K562 (cell line): Measurements from ENCODE around the gene RRAS. TPM values are rescaled to one million over a fixed set of nuclear protein-coding genes. Genes with fewer than 3 reads are reported as not detected.
A peak's percentile ranks its signal among the peaks of the same experiment; 100 is the strongest.

Source experiments
- ATAC-seq: fragments of 200-7000 bp; cut with Tn5 transposase; 3 replicates; pipeline ENCODE4 v1.9.1; 2020; ENCODE audit warnings: moderate library complexity
- BruUV-seq: library from RNA; stranded (reverse); fragments of 400-500 nt; replicated peaks from 2 replicates; lab custom pipeline; 2021; lab: Mats Ljungman, UMichigan
- CTCF ChIA-PET: fragments of 300-600 bp; formaldehyde crosslinking; extraction: SDS; loops from one replicate; lab custom pipeline; 2021; ENCODE audit warnings: low intra/inter-chr PET ratio; lab: Yijun Ruan, JAX
- POLR2A ChIA-PET: fragments of 300-600, 350-650 bp; sonication (Branson Sonifier 250); formaldehyde crosslinking; extraction: SDS; loops from one replicate; lab custom pipeline; 2021; ENCODE audit warnings: antibody characterized with exemption, inconsistent platforms; lab: Yijun Ruan, JAX
- DNase-seq, 4 experiments: peaks; one replicate each; pipeline versions ENCODE4 v3.0.0 to v3.0.0-alpha.2; 2011 to 2018; ENCODE audit warnings: low spot score in 3 of 4, mixed read lengths in 3 of 4; ENCODE audit errors: extremely low read depth in 1 of 4
- FAIRE-seq: peaks from 2 replicates; lab custom pipeline; 2011; peaks lifted over from hg19 to GRCh38; lab: Jason Lieb, UNC
- H2AFZ ChIP-seq: 2 replicates; pipeline ENCODE4 v1.6.0; 2011; ENCODE audit warnings: low read depth, low read length, control low read depth, inconsistent platforms
- H3K27ac ChIP-seq: fragments of 200-600 bp; 3 replicates; pipeline ENCODE4 v1.8.0; 2011; ENCODE audit warnings: low read depth, mild to moderate bottlenecking, control low read depth, inconsistent platforms, low read length, moderate library complexity, mixed read lengths; ENCODE audit errors: extremely low read depth
- H3K27me3 ChIP-seq, 2 experiments: fragments of 300-600 bp in 1 of 2; 2 replicates in 1 of 2; 3 replicates in 1 of 2; pipeline versions ENCODE4 v1.6.0 to v1.8.0; 2011; ENCODE audit warnings: inconsistent platforms in 2 of 2, low read length in 2 of 2, mild to moderate bottlenecking in 1 of 2, mixed read lengths in 1 of 2, moderate library complexity in 1 of 2; ENCODE audit not compliant: control insufficient read depth in 2 of 2, insufficient read depth in 2 of 2
- H3K36me3 ChIP-seq: fragments of 300-600 bp; 3 replicates; pipeline ENCODE4 v1.8.0; 2011; ENCODE audit warnings: mild to moderate bottlenecking, low read length, inconsistent platforms; ENCODE audit not compliant: control insufficient read depth, insufficient read depth
- H3K4me1 ChIP-seq, 2 experiments: fragments of 200-600 bp in 1 of 2; replicated peaks in 1 of 2; 2 replicates in 1 of 2; 3 replicates in 1 of 2; pipeline versions ENCODE4 v1.5.1 to v1.8.0; 2011; ENCODE audit warnings: inconsistent platforms in 2 of 2, low read length in 2 of 2, mild to moderate bottlenecking in 1 of 2, mixed read lengths in 1 of 2, moderate library complexity in 1 of 2; ENCODE audit not compliant: control insufficient read depth in 2 of 2, insufficient read depth in 2 of 2
- H3K4me2 ChIP-seq: 2 replicates; pipeline ENCODE4 v1.6.1; 2011; ENCODE audit warnings: low read length, control low read depth, inconsistent platforms, mixed read lengths; ENCODE audit not compliant: insufficient read depth
- H3K4me3 ChIP-seq: fragments of 200-600 bp; sonication (generic), shearing (Covaris generic); 2 replicates; pipeline ENCODE4 v1.5.1; 2016; ENCODE audit warnings: control low read depth, inconsistent platforms
- H3K79me2 ChIP-seq: fragments of 200-600 bp; 3 replicates; pipeline ENCODE4 v1.8.0; 2011; ENCODE audit warnings: low read length, inconsistent platforms; ENCODE audit not compliant: control insufficient read depth, insufficient read depth
- H3K9ac ChIP-seq, 2 experiments: 2 replicates each; pipeline versions ENCODE4 v1.6.0 to v1.6.1; 2011; ENCODE audit warnings: low read depth in 2 of 2, low read length in 2 of 2, control low read depth in 1 of 2, inconsistent platforms in 1 of 2, mild to moderate bottlenecking in 1 of 2, mixed read lengths in 1 of 2; ENCODE audit not compliant: insufficient read depth in 1 of 2
- H3K9me1 ChIP-seq: one replicate; pipeline ENCODE4 v1.6.0; 2011; ENCODE audit warnings: inconsistent platforms, mild to moderate bottlenecking, low read length, moderate library complexity; ENCODE audit not compliant: control insufficient read depth, insufficient read depth
- H3K9me3 ChIP-seq: replicated peaks from 2 replicates; pipeline ENCODE4 v1.5.1; 2011; ENCODE audit warnings: low read depth, low read length, inconsistent platforms; ENCODE audit not compliant: control insufficient read depth, insufficient read depth
- H4K20me1 ChIP-seq: replicated peaks from 2 replicates; pipeline ENCODE4 v1.6.1; 2011; ENCODE audit warnings: low read length, inconsistent platforms, mixed read lengths; ENCODE audit not compliant: control insufficient read depth, insufficient read depth
- CSDE1 ChIP-seq, 2 experiments: fragments of 450-650 bp; IDR thresholded peaks; 2 replicates each; pipeline ENCODE4 v1.6.1; 2016; ENCODE audit warnings: mild to moderate bottlenecking in 1 of 2
- E2F3 ChIP-seq: fragments of 250-450 bp; sonication (Bioruptor Pico); IDR thresholded peaks from 2 replicates; pipeline ENCODE4 v1.4.0; 2020; ENCODE audit warnings: mild to moderate bottlenecking
- KLF13 ChIP-seq: fragments of 450-650 bp; IDR thresholded peaks from 2 replicates; pipeline ENCODE4 v1.6.1; 2016; ENCODE audit warnings: missing genetic modification characterization, low read depth, mild to moderate bottlenecking, missing compliant biosample characterization, moderate library complexity, borderline replicate concordance
- PHB2 ChIP-seq: fragments of 450-650 bp; IDR thresholded peaks from 2 replicates; pipeline ENCODE4 v1.6.1; 2017; ENCODE audit warnings: low read depth
- POLR2G ChIP-seq: fragments of 200-400 bp; formaldehyde crosslinking; IDR thresholded peaks from 2 replicates; pipeline ENCODE4 v1.6.1; 2017; ENCODE audit warnings: low read depth, mild to moderate bottlenecking, antibody characterized with exemption, low read length, moderate library complexity
- RBM39 ChIP-seq: fragments of 200-400 bp; formaldehyde crosslinking; optimal IDR thresholded peaks from 2 replicates; pipeline ENCODE3; 2018; ENCODE audit warnings: low read depth, low read length
- ZNF561 ChIP-seq: fragments of 450-650 bp; formaldehyde crosslinking; conservative IDR thresholded peaks from 2 replicates; pipeline ENCODE4 v1.4.0; 2020; ENCODE audit warnings: mild to moderate bottlenecking, moderate library complexity
- WGBS: fragments of 100-300 bp; shearing (Covaris generic); methylation state at CpG from one replicate; pipeline ENCODE4 v1.1.6; 2016; ENCODE audit warnings: low coverage, mixed read lengths; ENCODE audit not compliant: insufficient coverage; ENCODE audit errors: missing lambda C conversion rate; 5-methylcytosine and 5-hydroxymethylcytosine counted together
- in situ Hi-C: fragments of 300-500 bp; cut with MboI; formaldehyde crosslinking; loops from 4 replicates; pipeline ENCODE4 v1.15.0; 2018; ENCODE audit warnings: inconsistent platforms, mixed read lengths
- intact Hi-C: fragments of 100-400 bp; cut with micrococcal nuclease; formaldehyde crosslinking; loops from 2 replicates; pipeline ENCODE4 v1.14.2; 2022
- polyA plus RNA-seq, 8 experiments: library from polyadenylated mRNA; depleted of rRNA in 4 of 8; stranded (reverse) in 5 of 8; unstranded in 3 of 8; fragments of >200 nt; fragmentation: Nextera tagmentation in 2 of 8; fragmentation: Illumina TruSeq in 1 of 8; extraction: Ambion mirVana in 2 of 8; extraction: Trizol in 1 of 8; gene quantifications; 2 replicates each; pipeline versions ENCODE4 v1.2.1 to v1.2.3, GENCODE V29; 2011 to 2014; ENCODE audit warnings: inconsistent platforms in 1 of 8, missing spikeins in 1 of 8
- total RNA-seq, 7 experiments: library from RNA; depleted of rRNA in 6 of 7; stranded (reverse); fragments of >200 nt in 6 of 7; fragmentation: Illumina TruSeq in 2 of 7; extraction: Trizol in 2 of 7; gene quantifications; 2 replicates each; pipeline versions ENCODE4 v1.2.1 to v1.2.3, GENCODE V29; 2011 to 2021; ENCODE audit warnings: low replicate concordance in 1 of 7
- TF ChIP-seq, protein P1 (sequence below), 2 experiments: fragments of 450-650 bp in 1 of 2; sonication (generic) in 1 of 2; formaldehyde crosslinking in 1 of 2; IDR thresholded peaks; 2 replicates each; pipeline versions ENCODE4 v1.7.1 to v1.9.0; 2016 to 2022; ENCODE audit warnings: inconsistent platforms in 1 of 2, mild to moderate bottlenecking in 1 of 2, missing genetic modification reagents in 1 of 2

Gene RRAS
- total and polyA plus RNA-seq, 9 of the 15 experiments (the other 6 are each of a cell fraction or from before 2014, with no cell fraction given) = 0.70 to 17.3 (median 8.2) TPM

DNA sequence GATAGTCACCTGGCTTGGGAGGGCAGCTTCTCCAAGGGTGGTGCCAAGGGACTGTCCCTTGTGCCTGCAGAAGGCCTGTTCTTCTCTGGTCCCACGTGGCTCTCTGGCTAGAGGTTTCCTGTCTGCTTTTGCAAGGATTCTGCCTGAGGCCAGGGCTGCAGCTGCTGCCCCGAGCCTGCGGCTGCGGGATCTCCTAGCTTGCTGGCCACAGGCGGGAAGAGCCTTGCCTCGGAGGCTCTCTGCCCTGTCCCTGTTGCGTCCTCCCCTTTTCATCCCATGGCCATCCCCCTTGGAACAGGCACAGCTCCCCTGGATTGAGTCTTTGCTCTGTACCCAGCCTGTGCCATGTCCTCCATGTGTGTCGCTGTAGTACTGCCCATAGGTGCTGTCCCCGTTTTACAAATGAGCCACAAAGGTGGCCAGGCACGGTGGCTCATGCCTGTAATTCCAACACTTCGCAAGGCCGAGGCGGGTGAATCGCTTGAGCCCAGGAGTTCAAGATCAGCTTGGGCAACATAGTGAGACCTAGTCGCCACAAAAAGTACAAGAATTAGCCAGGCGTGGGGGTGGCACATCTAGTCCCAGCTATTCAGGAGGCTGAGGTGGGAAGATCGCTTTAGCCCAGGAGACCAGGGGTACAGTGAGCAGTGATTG lies 16.6 kb upstream of the RRAS start:
- ATAC-seq (no peak), DNase-seq (no peak), FAIRE-seq (no peak)
- peaks cover 89% of the 10 kb centered on the region; the same call in 2 of the 3 replicates for H3K36me3 ChIP-seq
- no TSS peak for BruUV-seq
- H3K9me1 ChIP-seq = peaks cover 2% of the 10 kb centered on the region
- peaks cover 0 to 18% of the 10 kb centered on the region in 2 experiments; a peak in 2 of 5 replicates for H3K4me1 ChIP-seq
- CTCF ChIA-PET = no interaction called here
- POLR2A ChIA-PET = interaction anchor here (0.6 to 4.8 kb wide), 4 partner anchors 10 to 75 kb away, joined by 3 to 28 read pairs (median 20); partner anchors contain the start of genes BCL2L12, IRF3, PRRG2 and RRAS
- in situ Hi-C loops = no loop called here
- 0 out of 2 replicates have a peak, but pooled peaks cover 14% of the 10 kb centered on the region for H4K20me1 ChIP-seq
- no peak overlapping the region for H3K4me2 ChIP-seq
- H2AFZ ChIP-seq = no peak overlapping the region
- no peaks in the 10 kb centered on the region for H3K27me3 ChIP-seq
- H3K27ac ChIP-seq = no peak overlapping the region
- WGBS = 92% methylated on average over 17 of the region's 17 CpGs
- H3K9me3 ChIP-seq = 0 out of 2 replicates have a peak, but pooled peaks cover 2% of the 10 kb centered on the region
- TF ChIP-seq, protein P1, sequence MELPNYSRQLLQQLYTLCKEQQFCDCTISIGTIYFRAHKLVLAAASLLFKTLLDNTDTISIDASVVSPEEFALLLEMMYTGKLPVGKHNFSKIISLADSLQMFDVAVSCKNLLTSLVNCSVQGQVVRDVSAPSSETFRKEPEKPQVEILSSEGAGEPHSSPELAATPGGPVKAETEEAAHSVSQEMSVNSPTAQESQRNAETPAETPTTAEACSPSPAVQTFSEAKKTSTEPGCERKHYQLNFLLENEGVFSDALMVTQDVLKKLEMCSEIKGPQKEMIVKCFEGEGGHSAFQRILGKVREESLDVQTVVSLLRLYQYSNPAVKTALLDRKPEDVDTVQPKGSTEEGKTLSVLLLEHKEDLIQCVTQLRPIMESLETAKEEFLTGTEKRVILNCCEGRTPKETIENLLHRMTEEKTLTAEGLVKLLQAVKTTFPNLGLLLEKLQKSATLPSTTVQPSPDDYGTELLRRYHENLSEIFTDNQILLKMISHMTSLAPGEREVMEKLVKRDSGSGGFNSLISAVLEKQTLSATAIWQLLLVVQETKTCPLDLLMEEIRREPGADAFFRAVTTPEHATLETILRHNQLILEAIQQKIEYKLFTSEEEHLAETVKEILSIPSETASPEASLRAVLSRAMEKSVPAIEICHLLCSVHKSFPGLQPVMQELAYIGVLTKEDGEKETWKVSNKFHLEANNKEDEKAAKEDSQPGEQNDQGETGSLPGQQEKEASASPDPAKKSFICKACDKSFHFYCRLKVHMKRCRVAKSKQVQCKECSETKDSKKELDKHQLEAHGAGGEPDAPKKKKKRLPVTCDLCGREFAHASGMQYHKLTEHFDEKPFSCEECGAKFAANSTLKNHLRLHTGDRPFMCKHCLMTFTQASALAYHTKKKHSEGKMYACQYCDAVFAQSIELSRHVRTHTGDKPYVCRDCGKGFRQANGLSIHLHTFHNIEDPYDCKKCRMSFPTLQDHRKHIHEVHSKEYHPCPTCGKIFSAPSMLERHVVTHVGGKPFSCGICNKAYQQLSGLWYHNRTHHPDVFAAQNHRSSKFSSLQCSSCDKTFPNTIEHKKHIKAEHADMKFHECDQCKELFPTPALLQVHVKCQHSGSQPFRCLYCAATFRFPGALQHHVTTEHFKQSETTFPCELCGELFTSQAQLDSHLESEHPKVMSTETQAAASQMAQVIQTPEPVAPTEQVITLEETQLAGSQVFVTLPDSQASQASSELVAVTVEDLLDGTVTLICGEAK (IDR thresholded peaks at IDR 0.05) = no peak
- TF ChIP-seq, protein P1 (CRISPR knock-in tag; IDR thresholded peaks at IDR 0.05) = no peak
- TF ChIP-seq PHB2 (no peak), KLF13 (tag) (no peak), ZNF561 (no peak), RBM39 (no peak), POLR2G (0 out of 2 replicates have a peak, but pooled peaks have one; percentile 4), E2F3 (CRISPR knock-in tag) (no peak), CSDE1 (IDR thresholded peaks at IDR 0.05) (no peak)
- TF ChIP-seq, all 486 proteins: peak for 1
- intact Hi-C loops = no loop called here
- Histone ChIP-seq H3K4me3 (no peak overlapping the region), H3K9ac (no peak overlapping the region), H3K79me2 (no peaks in the 10 kb centered on the region)
